ENCODE results near the gene PCSK4. TPM values are rescaled to one million over a fixed set of nuclear protein-coding genes. Genes with fewer than 3 reads are reported as not detected.

Gene PCSK4
- total and polyA plus RNA-seq, 7 donors, result 0.99 to 5.0 (median 3.1) TPM; not detected in 1

GRCh38 chr19:1512671-1513498 is 22.7 kb upstream of the PCSK4 start, which contains the start of gene ADAMTSL5:
TSS of gene ADAMTSL5 (minus strand) at chr19:1513019. CDS start at chr19:1510943, 2,076 bp downstream.
- WGBS, 2 donors, result 1 to 3% methylated on average over 78 of the region's 78 CpGs
- Histone ChIP-seq H3K27me3 (peaks cover 0 to 36% (median 30%) of the 10 kb centered on the region in 3 donors), H3K27ac (peak within 1 kb of the TSS; percentile 64 to 78 (median 75)), H3K36me3 (no peaks in the 10 kb centered on the region), H3K9me3 (peaks cover 0 to 4% (median 0%) of the 10 kb centered on the region in 4 donors), H3K4me1 (peaks cover 0 to 26% (median 21%) of the 10 kb centered on the region in 4 donors), H3K4me3 (peak within 1 kb of the TSS; percentile 26 to 60 (median 52))
- intact Hi-C loops (cut with DNase I), result no loop called here
- TF ChIP-seq POLR2A (IDR thresholded peaks at IDR 0.05) (no peak), EP300 (IDR thresholded peaks at IDR 0.05) (no peak), POLR2AphosphoS5 (IDR thresholded peaks at IDR 0.05) (peak in 1 of 4 donors; percentile 12)
- TF ChIP-seq, protein P1, sequence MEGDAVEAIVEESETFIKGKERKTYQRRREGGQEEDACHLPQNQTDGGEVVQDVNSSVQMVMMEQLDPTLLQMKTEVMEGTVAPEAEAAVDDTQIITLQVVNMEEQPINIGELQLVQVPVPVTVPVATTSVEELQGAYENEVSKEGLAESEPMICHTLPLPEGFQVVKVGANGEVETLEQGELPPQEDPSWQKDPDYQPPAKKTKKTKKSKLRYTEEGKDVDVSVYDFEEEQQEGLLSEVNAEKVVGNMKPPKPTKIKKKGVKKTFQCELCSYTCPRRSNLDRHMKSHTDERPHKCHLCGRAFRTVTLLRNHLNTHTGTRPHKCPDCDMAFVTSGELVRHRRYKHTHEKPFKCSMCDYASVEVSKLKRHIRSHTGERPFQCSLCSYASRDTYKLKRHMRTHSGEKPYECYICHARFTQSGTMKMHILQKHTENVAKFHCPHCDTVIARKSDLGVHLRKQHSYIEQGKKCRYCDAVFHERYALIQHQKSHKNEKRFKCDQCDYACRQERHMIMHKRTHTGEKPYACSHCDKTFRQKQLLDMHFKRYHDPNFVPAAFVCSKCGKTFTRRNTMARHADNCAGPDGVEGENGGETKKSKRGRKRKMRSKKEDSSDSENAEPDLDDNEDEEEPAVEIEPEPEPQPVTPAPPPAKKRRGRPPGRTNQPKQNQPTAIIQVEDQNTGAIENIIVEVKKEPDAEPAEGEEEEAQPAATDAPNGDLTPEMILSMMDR (IDR thresholded peaks at IDR 0.05), result no peak
- DNase-seq, result no peak

DNA sequence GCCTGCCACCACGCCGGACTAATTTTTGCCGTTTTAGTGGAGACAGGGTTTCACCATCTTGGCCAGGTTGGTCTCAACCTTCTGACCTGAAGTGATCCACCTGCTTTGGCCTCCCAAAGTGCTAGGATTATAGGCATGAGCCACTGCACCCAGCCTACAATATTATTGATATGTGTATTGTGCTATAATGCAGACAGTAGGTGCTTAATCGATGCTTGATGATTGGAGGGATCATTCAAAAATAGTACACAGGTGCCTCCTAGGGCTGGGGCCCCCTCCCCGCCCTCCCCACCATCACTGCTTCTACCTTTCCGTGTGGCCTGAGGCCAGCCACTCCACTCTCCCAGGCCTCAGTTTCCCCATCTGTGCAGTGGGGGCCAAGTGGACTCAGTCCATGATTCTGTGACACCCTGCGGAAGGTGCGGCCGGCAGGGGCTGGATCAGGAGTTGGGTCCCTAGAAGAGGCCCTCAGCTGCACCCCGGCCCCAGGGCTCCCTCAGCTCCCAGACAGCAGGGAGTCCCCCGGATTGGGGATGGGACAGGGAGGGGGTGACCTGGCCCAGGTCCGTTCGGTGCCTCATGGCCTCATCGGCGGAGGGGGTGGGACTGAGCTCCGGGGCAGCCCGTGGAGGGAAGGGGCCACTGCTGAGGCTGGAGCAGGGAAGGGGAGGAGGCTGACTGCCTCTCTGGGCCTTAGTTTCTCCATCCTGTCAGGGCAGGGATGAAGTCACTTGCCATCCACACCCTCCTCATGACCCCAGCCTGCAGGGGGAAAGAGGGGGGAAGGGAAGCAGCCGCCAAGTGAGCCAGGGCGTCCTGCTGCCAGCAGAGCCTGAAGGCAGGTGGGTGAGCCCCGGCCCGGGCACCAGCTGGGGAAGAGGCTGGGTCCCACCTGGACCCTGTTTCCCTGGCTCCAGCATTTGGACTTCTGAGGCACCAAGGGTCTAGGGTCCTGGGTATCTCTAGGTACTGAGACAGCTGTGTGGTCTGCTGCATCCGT is 21.5 kb upstream of the PCSK4 start:
- Histone ChIP-seq H3K27ac (peak overlapping the region in 3 of 4 donors; percentile 28 to 78 (median 76)), H3K4me3 (no peak overlapping the region), H3K36me3 (no peaks in the 10 kb centered on the region), H3K4me1 (peaks cover 0 to 33% (median 28%) of the 10 kb centered on the region in 4 donors), H3K9me3 (peaks cover 0 to 4% (median 0%) of the 10 kb centered on the region in 4 donors), H3K27me3 (peaks cover 0 to 36% (median 30%) of the 10 kb centered on the region in 3 donors)
- WGBS, 2 donors, result 26 to 55% methylated on average over 22 of the region's 22 CpGs
- no peak for DNase-seq
- no peak for TF ChIP-seq POLR2AphosphoS5 (IDR thresholded peaks at IDR 0.05)
- TF ChIP-seq EP300 (IDR thresholded peaks at IDR 0.05), result no peak
- no peak for TF ChIP-seq POLR2A (IDR thresholded peaks at IDR 0.05)
- TF ChIP-seq, protein P1 (IDR thresholded peaks at IDR 0.05), result no peak
- intact Hi-C loops (cut with DNase I), result no loop called here

DNA sequence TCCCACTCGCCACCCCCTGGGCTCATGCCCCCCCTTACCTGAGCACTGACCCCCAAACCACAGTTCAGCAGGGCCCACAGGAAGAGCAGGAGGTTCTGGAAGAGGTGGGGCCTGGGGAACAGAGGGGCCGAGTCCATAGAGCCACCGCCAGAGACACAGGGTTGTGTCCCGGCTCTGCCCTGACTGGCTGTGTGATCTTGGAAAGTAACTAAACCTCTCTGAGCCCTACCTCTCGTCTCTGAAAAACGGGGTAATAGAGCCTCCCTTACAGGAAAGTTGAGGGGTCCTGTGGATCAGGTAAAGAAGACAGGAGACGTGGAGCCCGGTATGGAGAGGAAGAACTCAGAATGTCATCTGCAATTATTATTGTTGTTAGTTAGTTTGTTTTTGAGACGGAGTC is 20.7 kb upstream of the PCSK4 start:
- H3K9me3 ChIP-seq, result peaks cover 0 to 4% (median 0%) of the 10 kb centered on the region in 4 donors
- no peak overlapping the region for H3K27ac ChIP-seq
- DNase-seq, result no peak
- 18 to 52% methylated on average over 9 of the region's 9 CpGs for WGBS, 2 donors
- TF ChIP-seq POLR2A (IDR thresholded peaks at IDR 0.05) (no peak), POLR2AphosphoS5 (IDR thresholded peaks at IDR 0.05) (no peak), EP300 (IDR thresholded peaks at IDR 0.05) (no peak)
- TF ChIP-seq, protein P1 (IDR thresholded peaks at IDR 0.05), result no peak
- intact Hi-C loops (cut with DNase I), result no loop called here
- H3K4me3 ChIP-seq, result no peak overlapping the region
- H3K36me3 ChIP-seq, result no peaks in the 10 kb centered on the region
- H3K27me3 ChIP-seq, result peaks cover 0 to 36% (median 30%) of the 10 kb centered on the region in 3 donors
- peaks cover 0 to 33% (median 28%) of the 10 kb centered on the region in 4 donors for H3K4me1 ChIP-seq

- peak overlapping the region in 1 of 4 donors; percentile 9 for H3K27ac ChIP-seq
- intact Hi-C loops (cut with DNase I), result no loop called here
- 12 to 43% methylated on average over 25 of the region's 25 CpGs for WGBS, 2 donors
- no peaks in the 10 kb centered on the region for H3K36me3 ChIP-seq
- peaks cover 0 to 36% (median 30%) of the 10 kb centered on the region in 3 donors for H3K27me3 ChIP-seq
- peaks cover 0 to 33% (median 28%) of the 10 kb centered on the region in 4 donors for H3K4me1 ChIP-seq
- H3K4me3 ChIP-seq, result no peak overlapping the region
- TF ChIP-seq POLR2A (IDR thresholded peaks at IDR 0.05), result no peak
- TF ChIP-seq POLR2AphosphoS5 (IDR thresholded peaks at IDR 0.05), result no peak
- no peak for TF ChIP-seq EP300 (IDR thresholded peaks at IDR 0.05)
- TF ChIP-seq, protein P1 (IDR thresholded peaks at IDR 0.05), result no peak
- H3K9me3 ChIP-seq, result peaks cover 0 to 4% (median 0%) of the 10 kb centered on the region in 4 donors
- DNase-seq, result no peak
Measured at GRCh38 chr19:1510442-1510806, 20.3 kb upstream of the PCSK4 start.

Data from sigmoid colon (tissue), 7 donors.